WERI-Rb-1 (cell line): Measurements from ENCODE around the gene SLC9A7.

ENCODE experiments used
- DNase-seq: peaks from one replicate; pipeline ENCODE4 v3.0.0-alpha.2; 2020
- H3K27ac ChIP-seq: fragments of 250-450 bp; sonication (Bioruptor Pico); 2 replicates; pipeline ENCODE4 v1.5.1; 2020; ENCODE audit warnings: mild to moderate bottlenecking, moderate library complexity
- H3K27me3 ChIP-seq: fragments of 250-450 bp; sonication (Bioruptor Pico); 2 replicates; pipeline ENCODE4 v1.5.1; 2021; ENCODE audit warnings: mild to moderate bottlenecking, low read depth, moderate library complexity; ENCODE audit not compliant: insufficient read depth, severe bottlenecking
- H3K36me3 ChIP-seq: fragments of 250-450 bp; sonication (Bioruptor Pico); 2 replicates; pipeline ENCODE4 v1.5.1; 2020; ENCODE audit warnings: mild to moderate bottlenecking, moderate library complexity
- H3K4me3 ChIP-seq: 2 replicates; pipeline ENCODE4 v1.5.1; 2011; ENCODE audit warnings: low read depth, mild to moderate bottlenecking, control low read depth, low read length
- H3K9me3 ChIP-seq: fragments of 250-450 bp; sonication (Bioruptor Pico); 2 replicates; pipeline ENCODE4 v1.5.1; 2021; ENCODE audit warnings: mild to moderate bottlenecking, moderate library complexity; ENCODE audit not compliant: severe bottlenecking
- TF ChIP-seq, protein P1 (sequence below): IDR thresholded peaks from 2 replicates; pipeline ENCODE4 v1.5.1; 2011; ENCODE audit warnings: low read depth, mild to moderate bottlenecking, control low read depth, inconsistent platforms, low read length

The SLC9A7 gene

DNA sequence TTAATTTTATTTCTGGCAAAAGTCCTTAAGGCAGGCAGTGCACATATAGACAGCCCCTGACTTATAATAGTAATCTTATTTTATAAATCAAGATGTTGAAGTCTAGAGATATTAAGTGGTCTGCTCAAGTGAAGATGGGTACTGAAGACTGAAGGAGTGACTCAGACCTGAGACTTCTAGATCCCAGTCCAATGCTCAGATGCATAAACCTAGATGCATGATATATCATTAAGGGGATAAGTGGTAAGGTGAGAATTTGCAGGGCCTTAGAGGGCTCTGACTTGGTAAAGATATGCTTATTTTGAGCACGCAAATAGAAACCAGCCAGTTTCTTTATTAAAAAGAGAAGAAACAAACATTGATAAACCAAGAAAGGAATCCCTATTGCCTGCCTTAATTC lies 42.9 kb downstream of the SLC9A7 start:
- TF ChIP-seq, protein P1, sequence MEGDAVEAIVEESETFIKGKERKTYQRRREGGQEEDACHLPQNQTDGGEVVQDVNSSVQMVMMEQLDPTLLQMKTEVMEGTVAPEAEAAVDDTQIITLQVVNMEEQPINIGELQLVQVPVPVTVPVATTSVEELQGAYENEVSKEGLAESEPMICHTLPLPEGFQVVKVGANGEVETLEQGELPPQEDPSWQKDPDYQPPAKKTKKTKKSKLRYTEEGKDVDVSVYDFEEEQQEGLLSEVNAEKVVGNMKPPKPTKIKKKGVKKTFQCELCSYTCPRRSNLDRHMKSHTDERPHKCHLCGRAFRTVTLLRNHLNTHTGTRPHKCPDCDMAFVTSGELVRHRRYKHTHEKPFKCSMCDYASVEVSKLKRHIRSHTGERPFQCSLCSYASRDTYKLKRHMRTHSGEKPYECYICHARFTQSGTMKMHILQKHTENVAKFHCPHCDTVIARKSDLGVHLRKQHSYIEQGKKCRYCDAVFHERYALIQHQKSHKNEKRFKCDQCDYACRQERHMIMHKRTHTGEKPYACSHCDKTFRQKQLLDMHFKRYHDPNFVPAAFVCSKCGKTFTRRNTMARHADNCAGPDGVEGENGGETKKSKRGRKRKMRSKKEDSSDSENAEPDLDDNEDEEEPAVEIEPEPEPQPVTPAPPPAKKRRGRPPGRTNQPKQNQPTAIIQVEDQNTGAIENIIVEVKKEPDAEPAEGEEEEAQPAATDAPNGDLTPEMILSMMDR, result no peak
- Histone ChIP-seq H3K27me3 (peaks cover 3% of the 10 kb centered on the region), H3K27ac (no peak overlapping the region), H3K4me3 (no peak overlapping the region), H3K9me3 (no peaks in the 10 kb centered on the region), H3K36me3 (no peaks in the 10 kb centered on the region)
- no peak for DNase-seq

- H3K9me3 ChIP-seq, result no peaks in the 10 kb centered on the region
- H3K4me3 ChIP-seq, result no peak overlapping the region
- no peak overlapping the region for H3K27ac ChIP-seq
- TF ChIP-seq, protein P1, result no peak
- DNase-seq, result no peak
- H3K27me3 ChIP-seq, result peaks cover 3% of the 10 kb centered on the region
- H3K36me3 ChIP-seq, result no peaks in the 10 kb centered on the region
Observed at GRCh38 chrX:46715530-46715929, 43.4 kb downstream of the SLC9A7 start.

DNA sequence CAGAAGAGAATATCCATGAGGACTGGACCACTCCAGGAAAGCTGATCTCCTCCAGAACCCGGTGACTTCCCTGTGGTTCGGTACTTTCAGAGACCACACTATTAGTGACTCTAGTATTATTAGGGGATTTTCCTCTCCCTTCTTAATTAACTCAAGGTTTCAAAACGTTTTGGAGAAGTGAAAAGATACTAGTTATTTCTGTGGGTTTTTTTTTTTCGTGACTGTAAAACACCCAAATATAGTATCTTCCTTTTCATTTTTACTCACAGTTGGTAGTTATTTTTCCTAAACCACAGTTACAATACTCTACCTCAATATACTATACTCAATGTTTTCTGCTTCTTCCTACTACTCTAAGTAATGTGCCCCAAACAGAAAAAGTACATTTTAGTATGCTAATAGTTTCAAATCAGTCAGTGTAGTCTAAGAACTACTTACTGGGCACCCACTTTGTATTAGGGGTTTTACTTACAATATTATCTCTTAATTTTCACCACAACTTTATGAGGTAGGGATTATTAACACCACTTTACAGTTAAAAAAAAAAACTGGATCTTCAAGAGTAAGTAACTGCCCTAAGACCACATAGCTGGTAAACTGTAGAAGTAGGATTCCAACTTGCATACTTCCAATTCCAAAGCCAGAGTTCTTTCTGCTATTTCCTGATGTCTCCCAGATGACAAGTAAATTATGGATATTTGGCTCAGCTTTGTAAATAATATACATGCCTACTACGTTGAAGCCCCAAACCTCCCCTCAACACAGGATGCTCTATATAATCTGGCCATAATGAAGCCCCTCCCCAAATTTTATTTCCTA lies 45.0 kb downstream of the SLC9A7 start:
- no peak overlapping the region for H3K27ac ChIP-seq
- no peak for DNase-seq
- no peak overlapping the region for H3K4me3 ChIP-seq

GRCh38 chrX:46712764-46713163 lies 46.2 kb downstream of the SLC9A7 start:
- DNase-seq, result no peak
- H3K4me3 ChIP-seq, result no peak overlapping the region
- TF ChIP-seq, protein P1, result no peak
- H3K27me3 ChIP-seq, result peaks cover 3% of the 10 kb centered on the region
- H3K27ac ChIP-seq, result no peak overlapping the region
- no peaks in the 10 kb centered on the region for H3K9me3 ChIP-seq
- no peaks in the 10 kb centered on the region for H3K36me3 ChIP-seq

More for the DNA sequence above, 45.0 kb downstream of the SLC9A7 start:
- TF ChIP-seq, protein P1, result no peak
- H3K9me3 ChIP-seq, result no peaks in the 10 kb centered on the region
- no peaks in the 10 kb centered on the region for H3K36me3 ChIP-seq
- H3K27me3 ChIP-seq, result peaks cover 3% of the 10 kb centered on the region

DNA sequence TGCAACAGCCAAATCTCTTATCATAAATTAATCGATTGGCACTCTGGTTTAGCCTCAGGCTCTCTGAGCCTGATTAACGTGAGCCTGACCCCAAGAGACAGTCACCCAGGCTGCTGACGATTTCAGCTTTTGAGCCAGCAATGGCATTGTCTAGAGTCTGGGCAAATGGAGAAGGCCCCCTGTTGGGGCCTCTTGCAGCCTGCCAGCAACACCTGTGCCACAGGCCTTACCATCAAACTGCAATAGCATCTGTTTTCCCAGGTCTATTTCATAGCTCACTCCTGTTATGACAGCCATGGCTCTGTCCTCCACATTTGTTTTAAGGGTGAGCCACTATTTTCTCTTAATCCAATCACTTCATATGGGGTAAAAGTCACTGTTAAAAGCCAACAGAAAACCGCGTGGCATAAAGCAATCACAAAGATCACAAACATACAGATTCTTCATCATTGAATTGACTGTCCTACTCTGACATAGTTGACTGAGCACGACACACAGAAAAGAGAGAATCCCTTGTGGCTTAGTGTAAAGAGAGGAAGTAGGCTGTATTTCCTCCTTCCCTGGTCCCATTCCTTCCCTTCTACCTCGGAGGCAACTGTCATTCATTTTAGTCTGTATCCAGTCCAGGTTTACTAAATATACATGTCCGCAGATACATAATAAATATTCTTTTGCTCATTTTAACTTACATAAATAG lies 47.8 kb downstream of the SLC9A7 start:
- Histone ChIP-seq H3K27ac (peak overlapping the region; percentile 15), H3K4me3 (no peak overlapping the region)
- DNase-seq, result peak; percentile 33

More for the DNA sequence above, 47.8 kb downstream of the SLC9A7 start:
- no peaks in the 10 kb centered on the region for H3K36me3 ChIP-seq
- TF ChIP-seq, protein P1, result no peak
- H3K27me3 ChIP-seq, result peaks cover 4% of the 10 kb centered on the region
- no peaks in the 10 kb centered on the region for H3K9me3 ChIP-seq
